Stimulated activated CD4-positive, alpha-beta T cell treated with anti-CD3 and anti-CD28 coated beads, Interleukin-4, amount 100 ng/mL, for 4 hours (primary cell): ENCODE data around the gene PCGF1.
"Not testable (repeated sequence)": the region's sequence is repeated elsewhere in the genome, so short reads cannot be mapped to it uniquely, and the experiment has no call there.

Source experiments
- DNase-seq, 2 experiments: peaks; one replicate each; pipeline ENCODE4 v3.0.0-alpha.2; 2020

The PCGF1 gene

GRCh38 chr2:74498500-74499266 lies 8.8 kb downstream of the PCGF1 start:
- DNase-seq: no peak

GRCh38 chr2:74497777-74498499 lies 9.6 kb downstream of the PCGF1 start:
- peak in 1 of 2 experiments; percentile 38 for DNase-seq

- no peak for DNase-seq
Observed at GRCh38 chr2:74496997-74497776, 10.3 kb downstream of the PCGF1 start.

GRCh38 chr2:74495440-74495839 lies 12.1 kb downstream of the PCGF1 start:
- no peak for DNase-seq

GRCh38 chr2:74493546-74493945 lies 13.9 kb downstream of the PCGF1 start:
- no peak for DNase-seq

GRCh38 chr2:74491648-74492544 lies 15.6 kb downstream of the PCGF1 start:
- no peak for DNase-seq

GRCh38 chr2:74489906-74490305 lies 17.6 kb downstream of the PCGF1 start:
- DNase-seq: no peak

GRCh38 chr2:74488643-74489481 lies 18.6 kb downstream of the PCGF1 start:
- DNase-seq: no peak

GRCh38 chr2:74486141-74486540 lies 21.4 kb downstream of the PCGF1 start:
- DNase-seq: no peak

- DNase-seq: not testable (repeated sequence)
Observed at GRCh38 chr2:74483675-74484164, 23.8 kb downstream of the PCGF1 start.

- peak; percentile 87 to 94 for DNase-seq
Observed at GRCh38 chr2:74482801-74483674, 24.5 kb downstream of the PCGF1 start, which contains the start of the genes CCDC142 and TTC31. TSS of gene CCDC142 (minus strand) at chr2:74482998. CDS start at chr2:74482837, 161 bp downstream. TSS of gene TTC31 (plus strand) at chr2:74483081. CDS start at chr2:74483096, 15 bp downstream.

GRCh38 chr2:74481961-74482800 lies 25.3 kb downstream of the PCGF1 start:
- DNase-seq: peak in 1 of 2 experiments; percentile 49

GRCh38 chr2:74481431-74481830 lies 26.1 kb downstream of the PCGF1 start:
- no peak for DNase-seq

GRCh38 chr2:74474899-74475298 lies 32.6 kb downstream of the PCGF1 start:
- DNase-seq: no peak

- no peak for DNase-seq
Observed at GRCh38 chr2:74474481-74474880, 33.0 kb downstream of the PCGF1 start.

GRCh38 chr2:74472945-74473258 lies 34.6 kb downstream of the PCGF1 start:
- no peak for DNase-seq

- peak; percentile 91 to 98 for DNase-seq
Observed at GRCh38 chr2:74472086-74472944, 35.2 kb downstream of the PCGF1 start, which contains the start of gene MRPL53. TSS of gene MRPL53 (minus strand) at chr2:74472680. CDS start at chr2:74472660, 20 bp downstream.
